SK-N-SH treated with all-trans-retinoic acid at 6 μM for 48 hours (cell line): ENCODE measurements around the gene KLHDC4.

Source experiments
- ARNTL ChIP-seq: fragments of 450-650 bp; formaldehyde crosslinking; IDR thresholded peaks from 2 replicates; pipeline ENCODE4 v1.5.0; 2020; ENCODE audit warnings: low read depth, mild to moderate bottlenecking, moderate library complexity, borderline replicate concordance
- POU6F1 ChIP-seq: fragments of 250-450 bp; sonication (Bioruptor Pico); IDR thresholded peaks from 2 replicates; pipeline ENCODE4 v1.8.0; 2021; ENCODE audit warnings: low read depth, mild to moderate bottlenecking, moderate library complexity, borderline replicate concordance
- PPARA ChIP-seq: fragments of 250-450 bp; sonication (Bioruptor Pico); IDR thresholded peaks from 2 replicates; pipeline ENCODE4 v1.5.0; 2020; ENCODE audit warnings: mild to moderate bottlenecking, borderline replicate concordance
- SNAI2 ChIP-seq: fragments of 250-450 bp; sonication (Bioruptor Pico); IDR thresholded peaks from 2 replicates; pipeline ENCODE4 v1.5.0; 2020; ENCODE audit warnings: mild to moderate bottlenecking, moderate library complexity
- ZFP30 ChIP-seq: fragments of 450-650 bp; formaldehyde crosslinking; IDR thresholded peaks from 2 replicates; pipeline ENCODE4 v1.5.0; 2022; ENCODE audit warnings: mild to moderate bottlenecking, moderate library complexity
- ZNF565 ChIP-seq: fragments of 450-650 bp; formaldehyde crosslinking; conservative IDR thresholded peaks from 2 replicates; pipeline ENCODE4 v1.5.0; 2020; ENCODE audit warnings: low read depth, mild to moderate bottlenecking, moderate library complexity

GRCh38 chr16:87809150-87809902 is 43.5 kb upstream of the KLHDC4 start:
- TF ChIP-seq POU6F1 (no peak), SNAI2 (CRISPR knock-in tag) (no peak), ARNTL (CRISPR knock-in tag) (no peak), ZFP30 (CRISPR knock-in tag) (no peak), PPARA (CRISPR knock-in tag) (no peak), ZNF565 (CRISPR knock-in tag) (no peak)
